HG03378 (cell line): ENCODE results near the gene POLR3E.
"Not testable (repeated sequence)": the region's sequence is repeated elsewhere in the genome, so short reads cannot be mapped to it uniquely, and the experiment has no call there.

Experiments used
- ATAC-seq: cut with Tn5 transposase; IDR thresholded peaks from one replicate; pipeline ENCODE4 v1.9.1; 2021; ENCODE audit warnings: mild to moderate bottlenecking, moderate library complexity; ENCODE audit not compliant: unreplicated experiment

POLR3E gene

DNA sequence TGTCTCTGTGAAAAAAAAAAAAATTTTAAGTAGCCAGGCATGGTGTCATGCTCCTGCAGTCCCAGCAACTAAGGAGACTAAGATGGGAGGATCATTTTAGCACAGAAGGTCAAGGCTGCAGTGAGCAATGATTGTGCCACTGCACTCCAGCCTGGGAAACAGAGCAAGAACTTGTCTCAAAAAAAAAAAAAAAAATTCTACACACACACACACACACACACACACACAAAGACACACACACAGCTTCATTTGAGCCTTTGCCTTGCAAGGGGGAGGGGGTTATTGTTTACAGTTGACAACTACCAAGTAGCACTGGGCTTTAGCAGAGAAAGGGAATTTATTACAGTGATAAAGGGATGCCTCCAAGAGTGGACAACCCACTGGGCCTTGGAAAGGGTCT, 4.9 kb upstream of the POLR3E start:
- no peak for ATAC-seq

DNA sequence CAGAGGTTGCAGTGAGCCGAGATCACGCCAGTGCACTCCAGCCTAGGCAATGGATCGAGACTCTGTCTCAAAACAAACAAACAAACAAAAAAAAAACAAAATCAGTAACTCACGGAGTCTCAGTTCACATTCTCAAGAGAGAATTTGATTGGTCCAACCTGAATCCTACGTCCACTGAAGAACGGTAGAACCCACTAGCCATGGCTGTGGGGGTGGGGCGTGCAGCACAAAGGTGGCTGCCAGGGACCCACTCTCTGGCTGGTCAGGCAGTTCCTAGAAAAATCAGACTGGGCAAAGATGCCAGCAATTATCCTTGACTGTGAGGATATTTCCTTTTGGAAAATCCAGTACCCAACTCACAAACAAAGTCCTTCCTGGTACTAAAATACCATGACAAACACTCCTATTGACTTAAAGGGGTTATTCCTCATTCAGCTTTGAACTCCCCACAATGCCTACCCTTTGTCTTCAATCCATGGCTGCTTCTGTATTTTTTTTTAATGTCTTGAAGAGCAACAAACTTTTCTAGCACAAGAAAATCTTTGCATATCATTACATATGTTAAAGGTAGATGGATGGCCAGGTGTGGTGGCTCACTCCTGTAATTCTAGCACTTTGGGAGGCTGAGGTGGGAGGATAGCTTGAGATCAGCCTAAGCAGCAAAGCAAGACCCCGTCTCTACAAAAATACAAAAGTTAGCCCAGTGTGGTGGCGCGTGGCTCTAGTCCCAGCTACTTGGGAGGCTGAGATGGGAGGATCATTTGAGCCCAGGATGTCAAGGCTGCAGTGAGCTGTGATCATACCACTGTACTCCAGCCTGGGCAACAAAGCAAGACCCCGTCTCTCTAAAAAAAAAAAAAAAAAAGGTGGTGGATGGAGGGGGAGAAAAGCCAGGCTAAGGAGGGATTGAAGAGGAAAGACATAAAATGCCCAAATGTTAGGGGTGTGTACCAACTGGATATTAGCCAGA, 3.8 kb upstream of the POLR3E start:
- no peak for ATAC-seq

DNA sequence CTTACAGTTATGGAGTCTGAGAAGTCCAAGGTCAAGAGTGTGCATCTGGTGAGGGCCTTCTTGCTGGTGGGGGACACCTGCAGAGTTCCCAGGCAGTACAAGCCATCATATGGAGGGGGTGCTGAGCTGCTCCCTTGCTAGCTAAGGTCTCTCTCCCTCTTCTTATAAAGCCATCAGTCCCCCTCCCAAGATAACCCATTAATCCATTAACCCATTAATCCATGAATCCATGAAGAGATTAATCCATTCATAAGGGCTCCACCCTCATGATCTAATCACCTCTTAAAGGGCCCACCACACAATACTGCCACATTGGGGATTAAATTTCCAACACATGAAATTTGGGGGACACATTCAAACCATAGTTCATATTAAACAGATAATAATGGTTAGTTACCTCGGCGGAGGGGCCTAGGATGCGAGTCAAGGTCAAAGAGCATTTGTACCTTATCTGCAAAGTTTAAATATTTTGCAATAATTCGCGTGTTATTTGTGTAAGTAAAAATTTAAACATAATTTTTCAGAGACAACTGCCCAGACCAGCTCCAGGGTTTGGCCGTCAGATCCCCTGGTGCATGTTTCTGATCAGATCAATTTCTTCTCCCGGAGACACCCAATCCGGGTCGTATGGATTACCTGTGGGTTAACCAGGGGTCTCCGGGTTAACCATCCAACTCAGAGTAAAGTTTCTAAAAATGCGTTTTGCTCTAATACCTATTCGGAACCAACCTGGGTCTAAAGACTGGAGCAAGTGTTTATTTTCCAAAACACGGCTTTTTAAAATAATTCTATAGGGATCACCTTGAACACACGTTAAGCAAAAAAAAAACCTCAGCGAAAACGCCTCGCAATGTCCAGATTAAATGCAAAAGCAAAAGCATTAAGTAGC, 740 bp upstream of the POLR3E start:
- ATAC-seq = peak; percentile 1

DNA sequence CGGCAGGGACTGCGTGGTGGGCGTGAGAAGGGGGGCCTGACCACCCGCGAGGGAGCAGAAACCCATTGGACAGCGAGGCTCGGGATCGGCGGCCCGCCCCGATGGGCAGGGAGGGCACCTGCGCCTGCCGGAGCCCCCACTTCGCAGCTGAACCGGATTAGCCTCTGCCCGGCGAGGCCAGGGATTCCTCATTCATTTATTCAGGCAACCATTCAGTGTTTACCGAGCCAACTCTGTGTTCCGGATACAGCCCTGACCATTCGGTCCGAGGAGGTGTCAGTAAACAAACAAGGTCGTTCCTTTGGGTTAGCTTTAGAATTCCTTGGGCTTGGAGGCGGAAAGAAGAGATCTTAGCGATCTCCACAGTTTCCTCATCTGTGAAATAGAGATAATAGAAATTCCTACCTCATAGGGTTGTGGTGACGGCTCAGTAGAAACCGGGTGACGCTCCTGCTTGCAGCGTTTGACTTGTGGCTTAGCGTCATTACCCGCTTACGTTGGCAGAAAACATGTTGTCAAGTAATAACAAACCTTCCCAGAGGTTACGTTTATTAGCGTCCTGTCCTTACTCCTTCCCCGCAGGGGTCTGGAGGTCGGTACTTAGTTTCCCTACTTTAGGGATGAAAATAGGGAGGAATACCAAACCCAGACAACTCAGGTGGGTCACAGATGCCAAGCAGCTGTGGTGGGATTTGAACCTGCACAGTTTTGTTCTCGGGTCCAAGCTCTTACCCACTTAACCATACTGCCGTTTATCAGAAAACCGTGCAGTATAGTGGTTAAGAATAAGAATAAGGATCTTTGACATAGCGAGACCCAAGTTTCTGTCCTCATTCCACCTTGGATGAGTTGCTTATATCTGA, 893 bp downstream of the POLR3E start:
- ATAC-seq = peak; percentile 37

DNA sequence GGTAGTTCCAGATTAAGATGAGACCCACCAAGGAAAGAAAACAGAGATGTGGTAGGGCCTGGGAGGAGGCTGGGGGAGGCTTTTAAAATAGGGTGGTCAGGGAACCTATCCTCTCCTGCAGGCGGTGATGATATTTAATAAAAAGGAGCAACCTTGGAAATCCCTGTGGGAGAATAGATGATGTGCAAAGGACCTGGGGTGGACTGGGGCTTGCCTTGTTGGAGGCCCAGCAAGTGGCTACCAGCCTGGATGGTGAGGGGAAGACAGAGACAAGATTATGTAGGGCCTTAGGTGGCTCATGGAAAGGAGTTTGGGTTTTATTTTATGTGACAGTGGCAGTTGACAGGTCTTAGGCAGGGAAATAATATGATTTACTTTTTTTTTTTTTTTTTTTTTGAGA, 1.8 kb downstream of the POLR3E start:
- ATAC-seq = no peak

DNA sequence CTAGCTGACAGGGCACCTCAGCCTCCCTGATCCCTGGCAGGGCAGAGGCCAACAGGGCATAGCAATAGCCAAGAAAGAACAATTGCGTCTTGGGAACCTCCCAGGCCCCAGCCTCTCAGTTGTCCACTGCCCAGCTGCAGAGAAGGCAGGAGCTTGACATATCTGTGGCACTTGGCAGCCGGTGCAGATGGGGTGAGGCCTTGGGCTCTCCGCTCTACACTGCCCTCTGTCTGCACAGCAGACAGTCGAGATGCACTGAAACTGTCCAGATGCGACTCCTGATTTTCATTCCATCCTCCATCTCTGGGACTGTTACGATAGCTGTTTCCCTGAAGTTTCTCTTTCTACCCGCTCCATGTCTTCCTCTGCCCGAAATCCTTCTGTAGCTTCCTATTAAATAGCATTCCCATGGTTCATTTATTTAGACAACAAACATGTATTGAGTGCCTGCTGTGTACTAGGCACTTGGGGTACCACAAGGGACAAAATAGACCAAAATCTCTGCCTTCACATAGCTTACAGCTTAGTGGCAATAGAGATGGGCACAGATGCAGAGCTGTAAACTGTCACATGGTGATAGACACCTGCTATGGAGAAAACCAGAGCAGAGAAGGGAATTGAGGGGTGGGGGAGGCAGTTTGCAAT, 3.3 kb downstream of the POLR3E start:
- ATAC-seq = no peak

DNA sequence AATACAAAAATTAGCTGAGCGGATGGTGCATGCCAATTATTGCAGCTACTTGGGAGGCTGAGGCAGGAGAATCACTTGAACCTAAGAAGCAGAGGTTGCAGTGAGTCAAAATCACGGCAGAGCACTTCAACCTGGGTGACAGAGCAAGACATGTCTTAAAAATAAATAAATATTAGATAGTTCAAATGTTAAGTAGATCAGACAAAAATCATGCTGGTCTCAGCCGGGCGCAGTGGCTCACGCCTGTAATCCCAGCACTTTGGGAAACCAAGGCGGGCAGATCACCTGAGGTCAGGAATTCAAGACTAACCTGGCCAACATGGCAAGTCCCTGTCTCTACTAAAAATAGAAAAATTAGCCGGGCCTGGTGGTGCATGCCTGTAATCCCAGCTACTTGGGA, 4.2 kb downstream of the POLR3E start:
- ATAC-seq = not testable (repeated sequence)

DNA sequence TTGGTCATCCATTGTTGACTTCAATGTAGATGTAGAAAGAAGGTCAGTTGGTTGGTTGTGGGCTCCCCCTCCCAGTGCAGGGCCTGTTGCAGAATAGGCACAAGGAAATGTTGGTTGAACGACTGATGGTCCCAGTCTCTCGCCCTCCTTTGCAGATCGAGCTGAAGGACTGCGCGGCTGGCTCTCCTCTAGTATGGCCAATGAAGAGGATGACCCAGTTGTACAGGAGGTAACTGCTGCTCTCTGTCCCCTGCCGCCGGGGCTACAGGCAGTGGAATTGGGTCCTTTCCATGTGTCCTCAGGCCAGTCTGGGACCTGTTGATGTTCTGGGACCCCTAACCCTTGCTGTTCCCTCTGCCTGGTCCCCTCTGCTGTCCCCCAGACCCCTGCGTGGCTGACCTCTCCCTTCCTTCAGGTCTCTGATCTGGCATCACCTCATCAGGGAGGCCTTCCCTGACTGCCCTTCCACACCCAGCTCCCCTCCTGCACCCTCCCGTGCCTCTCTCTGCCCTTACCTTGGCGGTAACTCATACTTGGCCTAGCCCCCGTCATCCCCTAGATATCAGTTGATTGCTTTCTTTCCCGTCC, 5.7 kb downstream of the POLR3E start:
- no peak for ATAC-seq

DNA sequence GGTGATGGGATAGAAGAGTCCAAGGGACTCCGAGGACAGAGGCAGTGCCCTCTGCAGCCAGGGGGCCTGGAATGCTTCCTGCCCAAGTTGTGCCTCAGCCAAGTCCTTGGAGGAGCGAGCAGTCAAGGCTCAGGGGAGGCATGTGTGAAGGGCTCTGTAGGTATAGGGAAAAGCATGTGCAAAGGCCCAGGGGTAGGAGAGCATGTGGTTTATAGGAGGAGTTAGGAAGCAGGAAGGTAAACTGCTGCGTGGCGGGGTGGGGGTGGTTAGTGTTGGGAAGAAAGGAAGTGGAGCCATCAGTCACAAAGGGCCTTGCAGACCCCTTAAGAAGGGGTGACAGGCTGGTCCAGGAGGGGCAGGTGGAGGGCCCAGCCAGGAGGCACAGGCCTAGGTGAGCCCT, 7.2 kb downstream of the POLR3E start:
- ATAC-seq = no peak

DNA sequence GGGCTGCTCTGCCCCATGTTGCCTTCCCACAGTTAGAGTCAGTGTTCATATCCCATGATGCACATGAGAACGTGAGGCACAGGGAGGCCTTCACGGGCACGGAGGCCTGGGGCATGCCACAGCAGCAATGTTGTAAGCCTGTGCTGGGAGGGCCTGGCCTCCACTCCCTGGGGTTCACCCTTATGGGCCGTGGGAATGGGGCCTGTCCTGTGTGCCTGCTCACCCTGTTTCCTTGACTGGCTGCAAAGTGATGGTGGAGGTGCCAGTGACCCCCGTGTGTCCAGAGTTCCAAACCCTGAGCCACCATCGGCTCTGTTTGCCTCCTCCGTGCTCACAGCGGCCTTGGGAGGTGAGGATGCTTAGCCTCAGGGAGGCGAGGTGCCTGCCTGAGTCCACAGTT, 9.6 kb downstream of the POLR3E start:
- no peak for ATAC-seq

DNA sequence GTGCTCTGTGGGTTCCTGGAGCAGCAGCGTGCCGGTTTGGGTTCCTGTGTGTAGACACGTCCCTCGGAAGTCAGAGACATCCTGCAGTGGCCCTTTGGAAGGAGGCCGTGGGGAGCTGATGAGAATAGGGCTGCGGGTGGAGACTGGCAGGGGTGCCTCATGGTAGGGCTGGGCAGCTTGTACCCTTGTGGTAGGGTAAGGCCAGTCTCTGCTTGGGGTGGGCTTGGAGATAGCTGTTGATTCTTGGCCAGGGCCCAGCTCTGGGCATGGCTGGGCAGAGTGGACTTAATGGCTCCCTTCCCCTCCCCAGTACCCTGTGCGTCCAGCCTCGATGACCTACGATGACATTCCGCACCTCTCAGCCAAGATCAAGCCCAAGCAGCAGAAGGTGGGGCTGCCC, 10.6 kb downstream of the POLR3E start:
- ATAC-seq = no peak

DNA sequence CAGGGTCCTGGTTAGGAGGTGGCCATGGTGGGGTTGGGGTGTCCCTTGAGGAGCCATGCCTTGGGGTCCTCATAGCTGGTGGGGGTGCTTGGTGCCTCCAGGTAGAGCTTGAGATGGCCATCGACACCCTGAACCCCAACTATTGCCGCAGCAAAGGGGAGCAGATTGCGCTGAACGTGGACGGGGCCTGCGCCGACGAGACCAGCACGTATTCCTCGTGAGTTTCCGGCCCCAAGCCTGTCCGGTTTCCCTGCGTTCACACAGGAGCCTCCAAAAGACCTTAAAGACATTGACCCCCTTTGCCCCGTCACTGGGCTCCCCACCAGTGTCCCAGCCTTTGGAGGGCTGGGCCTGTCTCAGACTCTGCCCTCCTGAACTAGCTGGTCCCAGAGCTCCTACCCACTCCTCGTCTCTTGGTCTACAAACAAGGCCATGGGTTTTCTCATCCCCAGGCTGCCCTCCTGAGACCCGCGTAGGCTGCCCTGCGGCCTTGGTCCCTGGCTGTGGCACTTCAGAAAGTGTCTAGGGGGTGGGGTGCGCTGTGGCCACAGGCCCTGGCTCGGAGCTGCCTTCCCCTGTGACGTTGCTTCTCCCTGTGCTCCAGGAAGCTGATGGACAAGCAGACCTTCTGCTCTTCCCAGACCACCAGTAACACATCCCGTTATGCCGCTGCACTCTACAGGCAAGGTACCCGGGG, 11.8 kb downstream of the POLR3E start:
- ATAC-seq = no peak

DNA sequence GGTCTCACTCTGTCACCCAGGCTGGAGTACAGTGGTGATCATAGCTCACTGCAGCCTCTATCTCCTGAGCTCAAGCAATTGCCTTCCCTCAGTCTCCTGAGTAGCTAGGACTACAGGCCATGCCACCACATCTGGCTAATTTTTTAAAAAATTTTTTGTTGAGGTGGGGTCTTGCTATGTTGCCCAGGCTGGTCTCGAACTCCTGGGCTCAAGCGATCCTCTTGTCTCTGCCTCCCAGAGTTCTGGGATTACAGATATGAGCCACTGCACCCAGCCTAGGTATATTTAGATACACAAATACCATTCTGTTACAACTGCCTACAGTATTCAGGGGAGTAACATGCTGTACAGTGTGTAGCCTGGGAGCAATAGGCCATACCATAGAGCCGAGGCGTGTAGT, 14.3 kb downstream of the POLR3E start:
- ATAC-seq = no peak

DNA sequence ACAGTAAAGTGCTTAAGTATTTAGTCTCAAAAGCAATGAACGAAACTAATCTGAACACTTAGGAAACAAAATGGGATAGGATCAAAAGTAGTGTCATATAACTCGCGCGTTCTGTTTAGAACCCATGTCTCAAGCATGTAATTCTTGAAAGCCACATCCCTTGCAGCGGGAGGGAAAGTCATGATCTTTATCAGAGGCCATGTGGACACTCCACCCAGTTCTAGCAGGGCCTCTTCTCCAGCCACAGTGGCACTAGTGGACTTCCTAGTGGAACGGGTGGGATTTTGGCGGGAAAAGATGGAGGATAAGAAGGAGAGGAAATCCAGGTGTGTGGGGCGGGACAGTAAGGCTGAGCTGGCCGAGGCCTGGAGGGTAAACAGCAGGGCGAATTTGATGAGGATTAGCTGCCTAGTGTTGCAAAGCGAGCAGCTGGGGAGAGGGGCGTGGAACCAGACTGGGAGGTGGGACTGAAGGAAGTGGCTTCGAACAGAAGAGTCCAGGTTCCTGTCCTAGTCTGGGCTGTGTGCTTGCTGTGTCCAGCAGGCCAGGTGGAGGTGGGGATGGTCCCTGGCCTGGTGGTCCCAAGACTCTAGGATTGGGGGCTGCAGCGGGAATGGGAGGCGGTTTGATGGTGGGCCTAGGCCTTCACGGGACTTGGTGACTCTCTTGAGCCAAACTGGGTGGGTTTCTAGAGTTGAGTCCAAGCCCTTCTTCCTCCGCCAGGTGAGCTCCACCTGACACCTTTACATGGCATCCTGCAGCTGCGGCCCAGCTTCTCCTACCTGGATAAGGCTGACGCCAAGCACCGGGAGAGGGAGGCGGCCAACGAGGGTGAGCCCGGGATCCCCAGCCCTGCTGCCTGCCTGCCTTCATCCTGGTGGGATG, 15.9 kb downstream of the POLR3E start:
- no peak for ATAC-seq

DNA sequence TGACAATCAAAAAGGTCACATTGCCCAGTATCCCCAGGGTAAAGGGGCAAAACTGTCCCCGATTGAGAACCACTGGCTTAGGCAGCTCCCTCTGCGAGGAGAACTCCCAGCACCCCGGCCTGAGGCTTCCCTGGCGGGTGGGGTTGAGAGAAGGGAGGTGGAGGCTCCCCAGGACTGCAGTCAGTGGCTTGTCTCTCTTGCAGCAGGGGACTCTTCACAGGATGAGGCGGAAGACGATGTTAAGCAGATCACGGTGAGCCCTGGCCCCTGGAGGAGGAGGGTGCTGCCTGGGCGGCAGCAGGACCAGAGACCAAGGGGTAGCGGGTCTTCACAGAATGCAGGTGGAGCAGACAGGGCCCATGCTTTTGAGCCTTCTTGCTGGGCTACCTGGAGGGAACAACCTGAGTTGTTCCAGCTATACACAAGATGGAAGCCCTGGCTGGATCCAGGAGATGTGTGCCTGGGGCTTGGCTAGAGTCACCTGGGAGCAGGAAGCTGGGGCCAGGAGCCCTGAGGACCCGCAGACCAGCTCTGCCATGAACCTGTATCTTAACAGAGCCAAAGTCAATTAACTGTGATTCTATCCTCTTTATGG, 16.8 kb downstream of the POLR3E start:
- no peak for ATAC-seq

DNA sequence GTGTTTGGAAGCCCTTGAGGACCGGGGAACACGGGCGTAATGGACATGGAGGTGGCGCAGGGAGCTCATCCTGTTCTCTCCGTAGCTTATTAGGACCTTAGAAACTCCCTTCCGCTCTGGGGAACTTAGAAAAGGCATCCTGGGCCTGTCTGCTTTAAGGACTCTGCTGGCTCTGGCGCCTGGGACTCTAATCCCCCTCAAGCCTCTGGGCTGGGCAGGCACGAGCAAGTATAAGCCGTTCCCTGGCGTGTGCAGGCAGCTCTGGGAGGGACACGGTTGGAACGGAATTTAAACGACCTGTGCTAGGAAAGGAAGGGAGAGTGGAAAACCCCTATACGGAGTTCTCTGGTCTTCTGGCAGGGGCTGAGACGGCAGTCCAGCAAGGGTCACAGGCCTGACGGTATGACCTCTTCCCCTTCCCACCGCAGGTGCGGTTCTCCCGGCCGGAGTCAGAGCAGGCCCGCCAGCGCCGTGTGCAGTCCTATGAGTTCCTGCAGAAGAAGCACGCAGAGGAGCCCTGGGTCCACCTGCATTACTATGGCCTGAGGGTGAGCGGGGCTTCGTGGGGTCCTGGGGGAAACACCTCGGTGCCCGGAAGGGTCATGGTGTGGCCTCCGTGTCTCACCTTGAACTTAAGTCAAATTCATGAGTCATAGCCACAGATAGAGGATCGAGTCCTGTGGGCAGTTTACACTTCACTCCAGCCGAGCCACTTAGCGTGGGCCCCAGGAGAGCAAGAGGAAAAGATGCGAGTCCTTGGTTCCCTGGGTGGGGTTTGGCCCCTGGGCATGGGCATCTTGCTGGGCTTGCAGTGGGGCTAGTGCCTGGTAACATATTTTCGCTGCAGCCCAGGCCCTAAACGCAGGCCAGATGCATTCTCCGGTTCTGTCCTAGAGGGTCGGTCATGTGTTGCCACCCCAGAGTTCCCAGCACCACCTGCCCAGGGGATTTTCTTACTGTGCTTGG, 17.7 kb downstream of the POLR3E start:
- no peak for ATAC-seq

DNA sequence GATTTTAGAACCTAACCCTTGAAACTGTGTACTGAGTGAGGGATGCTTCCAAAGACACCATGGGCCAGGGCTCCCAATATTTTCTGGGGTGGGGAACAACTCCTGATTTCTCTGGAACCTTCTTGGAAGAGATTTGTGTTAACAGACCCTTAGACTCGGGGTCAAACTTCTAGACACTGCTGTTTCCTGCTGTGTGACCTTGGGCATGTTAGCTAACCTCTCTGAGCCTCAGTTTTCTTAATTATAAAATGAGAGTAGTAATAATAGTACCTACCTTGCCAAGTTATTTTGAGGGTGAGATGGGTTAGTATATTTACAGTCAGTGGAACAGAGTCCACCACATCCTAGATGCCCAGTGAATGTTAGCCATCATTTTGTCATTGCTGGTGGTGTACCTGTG, 18.8 kb downstream of the POLR3E start:
- no peak for ATAC-seq
